Tibial nerve (tissue), 4 donors: ENCODE data around the gene STIM2.

Experiments used
- CTCF ChIP-seq, 5 experiments: fragments of 200-600 bp in 3 of 5; fragments of 450-650 bp in 2 of 5; sonication (generic) in 3 of 5; IDR thresholded peaks; one replicate each; pipeline ENCODE4 v1.5.1; 2016 to 2019; ENCODE audit warnings: antibody characterized with exemption in 5 of 5, mild to moderate bottlenecking in 3 of 5, moderate library complexity in 2 of 5
- EP300 ChIP-seq, 2 donors: sonication (generic); formaldehyde crosslinking; IDR thresholded peaks; one replicate each; pipeline ENCODE4 v1.6.1; 2017; ENCODE audit warnings: antibody characterized with exemption in 2 of 2, mild to moderate bottlenecking in 1 of 2
- POLR2A ChIP-seq, 2 donors: fragments of 450-650 bp; IDR thresholded peaks; one replicate each; pipeline ENCODE4 v1.6.1; 2017; ENCODE audit warnings: antibody characterized with exemption in 2 of 2, mild to moderate bottlenecking in 2 of 2, moderate library complexity in 2 of 2

- no peak for TF ChIP-seq CTCF (IDR thresholded peaks at IDR 0.05)
- no peak for TF ChIP-seq EP300 (IDR thresholded peaks at IDR 0.05)
- no peak for TF ChIP-seq POLR2A (IDR thresholded peaks at IDR 0.05)
Observed at GRCh38 chr4:26892480-26893150, 32.0 kb downstream of the STIM2 start.
